ENCODE measurements around the gene RBM8A.

RBM8A gene

GRCh38 chr1:145927063-145927886, at the start of gene RBM8A:
RBM8A (minus strand) TSS chr1:145927484; CDS start chr1:145927426, 58 bp downstream.
- DNase-seq (ENCODE audit: low spot score): peak; percentile 95

- DNase-seq (ENCODE audit: low spot score): no peak
Measured at GRCh38 chr1:145977016-145977415, 49.7 kb upstream of the RBM8A start.

GRCh38 chr1:145975216-145975615, 47.9 kb upstream of the RBM8A start:
- DNase-seq (ENCODE audit: low spot score): no peak

- no peak for DNase-seq (ENCODE audit: low spot score)
Measured at GRCh38 chr1:145974721-145975120, 47.4 kb upstream of the RBM8A start.

DNA sequence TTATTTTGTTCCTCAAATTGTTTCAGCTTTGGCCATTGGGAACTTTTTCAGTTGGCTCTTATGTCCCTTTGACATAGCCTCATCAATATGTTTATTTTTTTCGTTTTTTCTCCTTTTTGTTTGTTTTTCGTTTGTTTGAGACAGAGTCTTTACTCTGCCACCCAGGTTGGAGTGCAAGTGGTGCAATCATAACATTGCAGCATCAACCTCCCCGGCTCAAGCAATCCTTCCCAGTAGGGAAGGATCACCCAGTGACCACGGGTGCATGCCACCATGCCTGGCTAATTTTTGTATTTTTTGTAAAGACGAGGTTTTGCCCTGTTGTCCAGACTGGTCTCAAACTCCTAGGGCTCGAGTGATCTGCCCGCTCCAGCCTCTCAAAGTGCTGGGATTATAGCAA, 45.3 kb upstream of the RBM8A start:
- no peak for DNase-seq (ENCODE audit: low spot score)

DNA sequence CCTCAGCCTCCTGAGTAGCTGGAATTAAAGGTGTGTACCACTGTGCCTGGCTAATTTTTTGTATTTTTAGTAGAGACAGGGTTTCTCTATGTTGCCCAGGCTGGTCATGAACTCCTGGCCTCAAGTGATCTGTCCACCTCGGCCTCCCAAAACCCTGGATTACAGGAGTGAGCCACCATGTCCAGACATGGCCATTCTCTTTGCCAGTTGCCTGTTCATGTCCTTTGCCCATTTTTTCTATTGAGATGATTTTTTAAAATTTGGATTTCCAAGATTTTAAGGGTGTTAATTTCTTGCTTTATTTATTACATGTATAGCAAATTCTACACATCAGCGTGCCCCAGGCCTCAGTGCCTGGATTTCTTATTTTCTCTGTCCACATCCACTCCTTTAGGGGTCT, 40.0 kb upstream of the RBM8A start:
- no peak for DNase-seq (ENCODE audit: low spot score)

DNA sequence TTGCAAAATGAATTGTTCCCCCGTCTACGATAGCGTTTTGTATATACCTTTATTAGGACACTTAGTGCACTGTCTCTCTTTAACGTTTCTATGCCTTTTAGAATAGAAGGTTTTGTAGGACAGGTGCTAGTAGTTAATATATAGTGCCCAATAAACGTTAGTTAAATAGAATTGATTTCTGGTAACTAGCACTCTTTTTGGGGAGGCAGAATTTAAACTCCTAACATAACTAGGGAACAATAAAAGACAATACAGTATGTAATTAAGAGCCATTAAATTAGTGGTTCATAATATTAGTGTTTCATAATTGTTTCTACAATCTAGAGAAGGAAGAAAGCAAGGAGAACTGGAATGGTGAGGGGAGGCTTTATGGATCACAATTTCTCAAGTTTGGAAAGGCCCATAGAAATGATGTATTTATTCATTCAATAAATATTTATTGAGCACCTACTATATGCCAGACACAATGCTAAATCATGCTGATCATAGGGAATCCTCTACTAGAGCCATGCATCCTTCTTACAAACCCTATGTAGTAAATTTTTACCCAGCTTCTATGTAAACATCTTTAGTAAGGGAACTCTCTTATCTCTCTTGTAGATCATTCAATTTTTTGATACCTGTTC, 37.9 kb upstream of the RBM8A start:
- no peak for DNase-seq (ENCODE audit: low spot score)

DNA sequence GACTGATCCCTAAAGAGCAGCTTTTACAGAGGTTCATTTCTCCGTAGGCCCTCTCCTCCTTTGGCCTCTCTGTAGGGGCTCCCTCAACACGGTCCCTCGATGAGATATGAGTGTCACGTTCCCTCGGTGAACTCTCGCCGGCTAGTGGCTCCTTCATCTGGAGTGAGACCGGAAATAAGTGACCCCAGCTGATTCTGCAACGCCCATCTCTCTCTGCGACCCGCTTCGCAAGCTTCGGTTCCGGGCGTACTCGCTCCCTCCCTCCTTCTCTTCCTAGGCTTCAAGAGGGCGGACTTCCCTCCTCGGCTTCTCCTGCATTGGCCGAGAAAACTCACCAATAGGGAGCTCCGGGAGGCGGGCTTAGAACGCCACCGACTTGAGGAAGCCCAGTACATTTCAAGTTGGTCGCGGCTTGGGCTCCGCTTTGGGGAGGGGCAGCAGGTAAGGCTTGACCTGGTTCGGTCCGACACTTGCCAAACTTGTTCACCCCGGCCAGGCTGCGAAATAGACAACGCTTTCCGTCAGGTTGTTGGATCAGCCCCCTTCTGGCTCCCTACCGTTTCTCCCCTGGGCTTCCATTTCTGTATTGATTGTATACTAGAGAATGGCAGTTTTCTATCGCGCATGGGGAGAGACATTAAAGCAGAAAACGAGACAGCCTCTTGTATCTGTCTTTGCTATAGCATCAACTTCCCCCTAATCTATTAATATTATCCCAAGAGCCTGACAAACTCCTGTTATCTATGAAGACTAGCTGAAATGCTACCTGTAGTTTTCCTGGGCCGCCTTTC, 37.2 kb upstream of the RBM8A start, which contains the start of the genes ANKRD34A and POLR3GL:
ANKRD34A (minus strand) TSS at position 248 of the 791 bp plus-strand sequence. CDS start 2,816 bp downstream, outside the sequence.
POLR3GL (plus strand) TSS at position 363 of the 791 bp plus-strand sequence. CDS start 10,176 bp downstream, outside the sequence.
- DNase-seq (ENCODE audit: low spot score): peak; percentile 92

DNA sequence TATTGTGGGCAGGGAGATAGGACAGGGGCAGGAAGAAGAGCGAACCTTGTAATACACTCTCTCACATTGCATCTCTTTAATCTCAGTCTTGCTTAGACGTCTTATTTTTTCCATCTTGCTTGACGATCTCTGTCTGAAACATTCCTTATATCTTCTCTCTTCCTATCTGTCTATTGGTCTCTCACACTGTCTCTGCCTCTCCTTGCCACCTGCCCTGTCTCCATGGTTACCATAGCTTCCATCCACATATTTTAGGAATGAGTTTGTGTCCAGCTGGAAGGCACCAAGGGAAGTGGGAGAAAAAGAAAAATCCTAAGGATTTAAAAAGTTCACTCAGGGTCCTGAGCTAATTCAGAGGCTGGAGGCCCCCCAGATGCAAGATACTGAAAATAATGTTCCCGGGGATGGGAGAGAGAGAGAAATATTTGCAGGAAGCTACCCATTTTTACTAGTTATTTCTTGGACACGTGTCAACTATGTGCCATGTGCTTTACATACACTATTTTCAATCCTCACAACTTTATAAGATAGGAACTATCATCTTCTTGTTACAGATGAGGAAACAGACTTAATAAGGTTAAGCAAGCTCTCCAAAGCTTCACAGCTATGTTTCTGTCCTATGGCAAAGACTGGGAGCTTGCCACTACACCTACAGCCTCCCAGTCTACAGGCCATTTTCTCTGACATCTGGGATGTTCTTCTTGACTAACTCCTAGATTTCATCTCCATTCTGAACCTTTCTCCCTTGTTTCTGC, 36.2 kb upstream of the RBM8A start:
- no peak for DNase-seq (ENCODE audit: low spot score)

GRCh38 chr1:145962157-145963102, 35.1 kb upstream of the RBM8A start:
- DNase-seq (ENCODE audit: low spot score): peak; percentile 72

DNA sequence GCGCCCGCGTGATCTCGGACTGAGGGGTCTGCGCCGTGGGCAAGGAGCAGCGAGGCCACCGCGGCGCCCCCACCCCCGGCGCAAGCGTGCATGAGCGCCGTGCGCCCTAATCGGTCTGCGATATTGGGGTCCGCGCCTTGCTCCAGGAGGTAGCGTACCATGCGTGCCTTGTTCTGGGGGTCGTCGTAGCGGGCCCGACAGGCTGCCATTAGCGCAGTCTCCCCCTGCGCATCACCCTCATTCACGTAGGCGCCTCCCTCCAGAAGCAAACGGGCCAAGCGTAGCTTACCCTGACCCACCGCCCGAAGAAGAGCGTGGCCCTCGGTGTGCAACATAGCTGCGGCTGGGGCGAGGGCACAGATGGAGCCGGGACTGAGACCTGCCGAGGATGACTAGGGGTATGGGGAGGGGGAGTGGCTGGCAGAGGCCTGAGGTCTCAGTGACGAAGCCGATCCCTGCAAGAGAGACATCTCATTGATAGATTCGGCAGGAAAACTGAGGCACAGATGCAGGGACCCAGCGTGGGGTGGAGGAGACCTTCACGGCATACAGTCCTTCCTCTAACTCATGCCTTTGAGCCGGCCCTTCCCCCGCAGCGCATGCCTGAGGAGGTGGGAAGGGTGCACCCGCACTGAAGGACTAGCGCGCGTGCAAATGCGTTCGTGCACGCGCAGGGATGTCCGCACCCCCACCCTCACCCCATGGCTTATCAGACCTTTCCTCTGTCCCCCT, 34.3 kb upstream of the RBM8A start:
- DNase-seq (ENCODE audit: low spot score): no peak

DNA sequence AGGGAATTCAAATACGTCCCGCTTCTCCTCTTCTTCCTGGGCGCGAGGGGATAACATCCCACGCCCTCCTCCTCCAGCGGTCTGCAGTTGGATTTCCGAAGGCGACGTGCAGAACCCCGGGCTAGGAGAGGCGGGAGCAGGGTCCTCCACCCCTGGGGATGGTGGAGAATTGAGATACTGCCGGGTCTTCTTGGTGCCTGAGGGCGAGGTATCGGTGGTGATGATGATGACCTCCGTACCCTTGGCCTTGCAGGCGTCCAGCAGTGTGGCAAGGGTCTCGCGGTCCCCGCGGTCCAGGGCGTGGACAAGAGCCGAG, 33.8 kb upstream of the RBM8A start:
- DNase-seq (ENCODE audit: low spot score): no peak

DNA sequence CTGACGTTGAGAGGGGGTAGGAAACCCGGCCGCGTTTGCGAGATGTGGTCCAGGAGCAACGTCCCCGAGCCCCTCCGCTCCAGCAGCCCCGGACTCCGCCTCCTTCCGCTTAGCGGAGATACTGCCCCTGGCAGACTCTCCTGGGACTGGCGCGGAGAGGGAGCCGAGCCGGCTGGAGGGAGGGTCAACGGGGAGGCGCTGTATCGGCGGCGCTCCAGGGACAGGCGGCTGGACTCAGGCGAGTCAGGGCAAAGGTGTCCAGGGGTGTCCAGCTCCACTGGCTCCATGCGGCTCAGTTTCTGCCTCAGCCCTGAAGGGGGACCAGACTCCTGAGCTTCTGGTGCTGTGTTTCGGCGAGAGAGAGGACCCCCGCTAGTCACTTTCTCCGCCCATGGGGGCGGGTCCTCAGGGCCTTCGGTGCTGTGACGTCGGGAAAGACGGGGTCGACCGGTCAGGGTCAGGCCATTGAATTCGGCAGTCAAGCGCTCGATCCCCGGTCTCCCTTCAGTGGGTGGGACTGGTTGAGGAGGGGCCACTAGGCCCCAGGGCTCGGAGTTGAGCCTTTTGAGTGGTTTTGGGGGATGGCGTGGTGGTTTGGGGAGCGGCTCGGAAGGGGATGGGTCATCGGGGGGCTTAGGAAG, 33.3 kb upstream of the RBM8A start:
- DNase-seq (ENCODE audit: low spot score): peak; percentile 84

- DNase-seq (ENCODE audit: low spot score): no peak
Measured at GRCh38 chr1:145959957-145960467, 32.7 kb upstream of the RBM8A start.

GRCh38 chr1:145959333-145959732, 32.0 kb upstream of the RBM8A start:
- DNase-seq (ENCODE audit: low spot score): no peak

- DNase-seq (ENCODE audit: low spot score): no peak
Measured at GRCh38 chr1:145958734-145959133, 31.4 kb upstream of the RBM8A start.

GRCh38 chr1:145957443-145958319, 30.4 kb upstream of the RBM8A start, which contains the start of gene LIX1L:
LIX1L (minus strand) TSS chr1:145958017; CDS start chr1:145957927, 90 bp downstream.
- peak; percentile 96 for DNase-seq (ENCODE audit: low spot score)

- no peak for DNase-seq (ENCODE audit: low spot score)
Measured at GRCh38 chr1:145956781-145957442, 29.6 kb upstream of the RBM8A start.
